GM19463 (cell line): ENCODE measurements around the gene NEMP1.

ENCODE experiments used
- ATAC-seq: cut with Tn5 transposase; IDR thresholded peaks from one replicate; pipeline ENCODE4 v1.9.1; 2021; ENCODE audit warnings: mild to moderate bottlenecking, moderate library complexity; ENCODE audit not compliant: unreplicated experiment

NEMP1 gene

GRCh38 chr12:57107456-57108155 lies 29.0 kb upstream of the NEMP1 start:
- no peak for ATAC-seq

- no peak for ATAC-seq
Measured at GRCh38 chr12:57106021-57106708, 27.6 kb upstream of the NEMP1 start.

GRCh38 chr12:57105011-57105753 lies 26.6 kb upstream of the NEMP1 start:
- ATAC-seq = no peak

GRCh38 chr12:57104292-57104910 lies 25.8 kb upstream of the NEMP1 start:
- ATAC-seq = no peak

GRCh38 chr12:57103856-57104255 lies 25.3 kb upstream of the NEMP1 start:
- no peak for ATAC-seq

GRCh38 chr12:57101892-57102695 lies 23.5 kb upstream of the NEMP1 start:
- no peak for ATAC-seq

GRCh38 chr12:57099766-57100165 lies 21.2 kb upstream of the NEMP1 start:
- ATAC-seq = no peak

- ATAC-seq = no peak
Measured at GRCh38 chr12:57099047-57099714, 20.6 kb upstream of the NEMP1 start.

GRCh38 chr12:57098546-57098945 lies 20.0 kb upstream of the NEMP1 start:
- ATAC-seq = no peak

GRCh38 chr12:57097554-57097835 lies 18.9 kb upstream of the NEMP1 start:
- ATAC-seq = no peak

GRCh38 chr12:57096748-57097553 lies 18.4 kb upstream of the NEMP1 start:
- no peak for ATAC-seq

- ATAC-seq = no peak
Measured at GRCh38 chr12:57096099-57096572, 17.5 kb upstream of the NEMP1 start.

- ATAC-seq = no peak
Measured at GRCh38 chr12:57095440-57095839, 16.8 kb upstream of the NEMP1 start.

- no peak for ATAC-seq
Measured at GRCh38 chr12:57094208-57095160, 15.9 kb upstream of the NEMP1 start.

- no peak for ATAC-seq
Measured at GRCh38 chr12:57093415-57094207, 15.0 kb upstream of the NEMP1 start.

- ATAC-seq = no peak
Measured at GRCh38 chr12:57092876-57093414, 14.4 kb upstream of the NEMP1 start.

- ATAC-seq = no peak
Measured at GRCh38 chr12:57092529-57092862, 13.9 kb upstream of the NEMP1 start.
